RWPE1 (cell line): ENCODE measurements around the gene SEMA3B.
A peak's percentile ranks its signal among the peaks of the same experiment; 100 is the strongest.

Source experiments
- CTCF ChIA-PET: fragments of 350-600 bp; sonication (Branson Sonifier 250); formaldehyde crosslinking; extraction: SDS; loops from one replicate; lab custom pipeline; 2021; lab: Yijun Ruan, JAX
- POLR2A ChIA-PET: fragments of 400-600 bp; formaldehyde crosslinking; extraction: SDS; loops from one replicate; lab custom pipeline; 2020; ENCODE audit warnings: antibody characterized with exemption; ENCODE audit not compliant: low non-redundant PET; lab: Yijun Ruan, JAX
- DNase-seq: peaks from one replicate; pipeline ENCODE4 v3.0.0; 2012; ENCODE audit warnings: low spot score
- H3K27ac ChIP-seq: fragments of 450-650 bp; 2 replicates; pipeline ENCODE4 v1.5.1; 2017
- CTCF ChIP-seq: fragments of 450-650 bp; conservative IDR thresholded peaks from 2 replicates; pipeline ENCODE4 v1.5.1; 2017; ENCODE audit warnings: low read depth, mild to moderate bottlenecking

The SEMA3B gene

GRCh38 chr3:50316657-50317242, 47.8 kb downstream of the SEMA3B start:
- no peak for TF ChIP-seq CTCF
- H3K27ac ChIP-seq = peak overlapping the region; percentile 97
- ChIA-PET POLR2A (interaction anchor here (1.0 kb wide), 1 partner anchor 17 kb away, joined by 5 read pairs; the partner anchor contains the start of genes HYAL3 and NAA80), CTCF (no interaction called here)
- DNase-seq = peak; percentile 87

GRCh38 chr3:50317300-50317699, 48.4 kb downstream of the SEMA3B start:
- H3K27ac ChIP-seq = peak overlapping the region; percentile 97
- no peak for TF ChIP-seq CTCF
- CTCF ChIA-PET = no interaction called here
- DNase-seq = no peak
- POLR2A ChIA-PET = interaction anchor here (1.0 kb wide), 1 partner anchor 18 kb away, joined by 5 read pairs; the partner anchor contains the start of genes HYAL3 and NAA80

GRCh38 chr3:50318163-50318562, 49.2 kb downstream of the SEMA3B start:
- no peak for DNase-seq
- ChIA-PET POLR2A (no interaction called here), CTCF (no interaction called here)
- no peak for TF ChIP-seq CTCF
- peak overlapping the region; percentile 97 for H3K27ac ChIP-seq

- peak overlapping the region; percentile 97 for H3K27ac ChIP-seq
- TF ChIP-seq CTCF = no peak
- no peak for DNase-seq
- POLR2A ChIA-PET = no interaction called here
- CTCF ChIA-PET = no interaction called here
Measured at GRCh38 chr3:50318615-50319014, 49.7 kb downstream of the SEMA3B start.

- ChIA-PET CTCF (no interaction called here), POLR2A (no interaction called here)
- no peak for DNase-seq
- TF ChIP-seq CTCF = no peak
- H3K27ac ChIP-seq = peak overlapping the region; percentile 97
Measured at GRCh38 chr3:50319181-50319893, 50.4 kb downstream of the SEMA3B start.

GRCh38 chr3:50319894-50320625, 51.1 kb downstream of the SEMA3B start:
- CTCF ChIA-PET = no interaction called here
- POLR2A ChIA-PET = no interaction called here
- peak overlapping the region; percentile 97 for H3K27ac ChIP-seq

More at GRCh38 chr3:50319894-50320625, 51.1 kb downstream of the SEMA3B start:
- TF ChIP-seq CTCF = no peak
- DNase-seq = no peak
